ENCODE results near the gene KIAA1614. TPM values are rescaled to one million over a fixed set of nuclear protein-coding genes. Genes with fewer than 3 reads are reported as not detected.
A peak's percentile ranks its signal among the peaks of the same experiment; 100 is the strongest.

The KIAA1614 gene
- total RNA-seq, 6 experiments from 2014 or later, result 2.9 to 4.7 (median 3.9) TPM

DNA sequence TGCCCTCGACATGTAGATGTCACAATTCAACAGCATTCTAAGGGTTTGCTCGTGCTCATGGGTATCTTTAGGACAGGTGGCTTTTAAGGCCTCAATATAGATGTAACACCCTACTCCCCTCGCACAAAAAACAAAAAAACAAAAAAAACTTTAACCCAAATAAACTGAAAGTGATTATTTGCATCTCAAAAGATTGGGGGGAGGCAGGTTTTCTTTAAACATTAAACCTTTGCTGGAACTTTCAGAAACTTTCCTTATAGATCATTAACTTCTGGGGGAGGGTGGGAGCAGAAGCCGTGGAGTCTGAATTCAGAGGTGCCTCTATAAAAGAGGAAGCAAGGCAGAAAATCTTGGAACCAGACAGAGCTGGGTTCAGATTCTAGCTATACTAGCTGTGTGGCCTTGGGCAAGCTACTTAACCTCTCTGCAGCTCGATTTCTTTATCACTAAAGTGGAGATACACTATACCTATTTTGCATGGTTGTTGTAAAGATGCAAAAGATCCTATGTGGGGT, 3.2 kb upstream of the KIAA1614 start:
- H3K9me3 Mint-ChIP-seq, result no peaks in the 10 kb centered on the region
- H3K27ac Mint-ChIP-seq, result no peak overlapping the region
- peaks cover 21% of the 10 kb centered on the region for H3K4me1 Mint-ChIP-seq (ENCODE audit: low read depth)
- no peaks in the 10 kb centered on the region for H3K36me3 Mint-ChIP-seq (ENCODE audit: low read depth)
- peaks cover 5% of the 10 kb centered on the region for H3K27me3 Mint-ChIP-seq (ENCODE audit: insufficient read depth)
- H3K4me3 Mint-ChIP-seq, result no peak overlapping the region
- no peak for DNase-seq
- TF ChIP-seq, protein P1, sequence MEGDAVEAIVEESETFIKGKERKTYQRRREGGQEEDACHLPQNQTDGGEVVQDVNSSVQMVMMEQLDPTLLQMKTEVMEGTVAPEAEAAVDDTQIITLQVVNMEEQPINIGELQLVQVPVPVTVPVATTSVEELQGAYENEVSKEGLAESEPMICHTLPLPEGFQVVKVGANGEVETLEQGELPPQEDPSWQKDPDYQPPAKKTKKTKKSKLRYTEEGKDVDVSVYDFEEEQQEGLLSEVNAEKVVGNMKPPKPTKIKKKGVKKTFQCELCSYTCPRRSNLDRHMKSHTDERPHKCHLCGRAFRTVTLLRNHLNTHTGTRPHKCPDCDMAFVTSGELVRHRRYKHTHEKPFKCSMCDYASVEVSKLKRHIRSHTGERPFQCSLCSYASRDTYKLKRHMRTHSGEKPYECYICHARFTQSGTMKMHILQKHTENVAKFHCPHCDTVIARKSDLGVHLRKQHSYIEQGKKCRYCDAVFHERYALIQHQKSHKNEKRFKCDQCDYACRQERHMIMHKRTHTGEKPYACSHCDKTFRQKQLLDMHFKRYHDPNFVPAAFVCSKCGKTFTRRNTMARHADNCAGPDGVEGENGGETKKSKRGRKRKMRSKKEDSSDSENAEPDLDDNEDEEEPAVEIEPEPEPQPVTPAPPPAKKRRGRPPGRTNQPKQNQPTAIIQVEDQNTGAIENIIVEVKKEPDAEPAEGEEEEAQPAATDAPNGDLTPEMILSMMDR (IDR thresholded peaks at IDR 0.05), result no peak

DNA sequence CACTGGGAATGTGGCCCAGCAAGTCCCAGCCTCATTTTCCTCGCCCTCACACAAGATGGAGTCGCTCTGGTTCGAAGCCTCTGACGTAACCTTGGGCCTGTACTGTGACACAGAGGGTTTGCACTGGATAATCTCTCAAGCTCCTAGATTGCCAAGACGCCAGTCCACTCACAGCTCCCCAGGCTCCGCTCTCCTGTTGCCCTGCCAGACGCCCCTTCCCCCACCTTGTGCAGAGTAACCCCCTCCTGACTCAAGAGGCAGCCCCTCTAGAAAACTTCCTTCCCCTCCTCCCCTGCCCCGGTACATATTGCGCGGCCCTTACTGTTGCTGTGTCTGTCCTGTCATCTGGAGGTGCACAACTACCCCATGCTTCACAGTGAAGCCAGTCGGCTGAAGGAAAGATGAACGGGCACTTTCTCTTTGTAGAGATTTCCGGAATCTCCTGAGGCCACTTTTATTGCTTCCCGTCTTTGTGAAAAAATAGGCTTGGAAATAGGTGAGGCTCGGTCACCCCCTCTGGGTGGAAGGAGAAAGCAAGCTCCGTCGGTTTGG, 981 bp upstream of the KIAA1614 start:
- TF ChIP-seq, protein P1 (IDR thresholded peaks at IDR 0.05), result no peak
- Mint-ChIP-seq H3K4me1 (ENCODE audit: low read depth) (peaks cover 21% of the 10 kb centered on the region), H3K27ac (peak overlapping the region; percentile 90), H3K4me3 (peak overlapping the region; percentile 86), H3K9me3 (no peaks in the 10 kb centered on the region), H3K36me3 (ENCODE audit: low read depth) (no peaks in the 10 kb centered on the region), H3K27me3 (ENCODE audit: insufficient read depth) (peaks cover 5% of the 10 kb centered on the region)
- no peak for DNase-seq

DNA sequence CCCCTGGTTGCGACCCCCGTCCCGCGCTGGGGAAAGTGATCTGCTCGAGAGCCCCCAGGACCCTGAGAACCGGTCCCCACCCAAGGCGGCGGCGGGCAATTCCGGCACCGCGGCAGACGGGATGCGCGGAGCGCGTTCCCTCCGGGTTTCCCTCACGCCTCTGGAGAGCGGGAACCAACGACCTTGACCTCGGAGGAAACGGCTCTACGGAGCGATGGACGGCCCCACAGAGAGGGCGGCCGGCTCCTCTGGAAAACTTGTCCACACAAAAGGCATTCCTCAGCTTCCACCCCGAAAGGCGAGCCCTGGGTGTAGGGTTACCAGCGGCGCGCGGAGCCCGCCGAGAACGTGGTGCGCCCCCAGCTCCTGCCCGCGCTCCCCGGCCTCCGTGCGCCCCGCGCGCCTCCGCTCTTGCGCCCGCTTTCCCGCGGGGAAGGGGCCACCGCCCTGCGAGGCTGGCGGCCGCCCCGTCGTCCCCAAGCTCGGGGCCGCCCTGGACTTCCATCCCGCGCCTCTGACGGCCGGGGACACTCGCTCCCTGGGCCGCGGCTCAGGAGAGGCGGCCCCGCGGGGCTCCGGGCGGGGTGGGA, 391 bp upstream of the KIAA1614 start:
- H3K9me3 Mint-ChIP-seq, result no peaks in the 10 kb centered on the region
- H3K36me3 Mint-ChIP-seq (ENCODE audit: low read depth), result no peaks in the 10 kb centered on the region
- peak overlapping the region; percentile 86 for H3K4me3 Mint-ChIP-seq
- H3K4me1 Mint-ChIP-seq (ENCODE audit: low read depth), result peaks cover 21% of the 10 kb centered on the region
- peak; percentile 23 for DNase-seq
- TF ChIP-seq, protein P1 (IDR thresholded peaks at IDR 0.05), result no peak; the same call in 1 of the 2 replicates
- peaks cover 5% of the 10 kb centered on the region for H3K27me3 Mint-ChIP-seq (ENCODE audit: insufficient read depth)
- peak overlapping the region; percentile 90 for H3K27ac Mint-ChIP-seq

DNA sequence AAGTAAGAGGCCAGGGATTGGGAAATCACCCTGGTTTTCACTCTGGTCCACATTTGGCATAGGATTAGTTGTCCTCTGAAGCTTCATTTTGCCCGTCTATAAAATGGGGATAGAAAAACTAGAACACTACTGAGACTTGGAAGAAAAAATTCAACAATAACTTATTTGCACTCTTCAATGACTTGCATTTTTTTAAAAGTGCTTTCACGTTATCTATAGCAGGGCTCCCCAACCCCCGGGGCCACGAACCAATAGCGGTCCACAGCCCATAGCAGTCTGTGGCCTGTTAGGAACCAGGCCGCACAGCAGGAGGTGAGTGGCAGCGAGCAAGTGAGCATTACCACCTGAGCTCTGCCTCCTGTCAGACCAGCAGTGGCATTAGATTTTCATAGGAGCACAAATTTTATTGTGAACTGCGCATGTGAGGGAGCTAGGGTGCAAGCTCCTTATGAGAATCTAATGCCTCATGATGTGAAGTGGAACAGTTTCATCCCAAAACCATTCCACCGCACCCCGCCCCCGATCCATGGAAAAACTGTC, 2.8 kb downstream of the KIAA1614 start:
- no peak for DNase-seq
- TF ChIP-seq, protein P1 (IDR thresholded peaks at IDR 0.05), result no peak
- no peak overlapping the region for H3K4me3 Mint-ChIP-seq
- H3K9me3 Mint-ChIP-seq, result no peaks in the 10 kb centered on the region
- no peaks in the 10 kb centered on the region for H3K36me3 Mint-ChIP-seq (ENCODE audit: low read depth)
- peaks cover 21% of the 10 kb centered on the region for H3K4me1 Mint-ChIP-seq (ENCODE audit: low read depth)
- H3K27me3 Mint-ChIP-seq (ENCODE audit: insufficient read depth), result peaks cover 4% of the 10 kb centered on the region
- H3K27ac Mint-ChIP-seq, result no peak overlapping the region

DNA sequence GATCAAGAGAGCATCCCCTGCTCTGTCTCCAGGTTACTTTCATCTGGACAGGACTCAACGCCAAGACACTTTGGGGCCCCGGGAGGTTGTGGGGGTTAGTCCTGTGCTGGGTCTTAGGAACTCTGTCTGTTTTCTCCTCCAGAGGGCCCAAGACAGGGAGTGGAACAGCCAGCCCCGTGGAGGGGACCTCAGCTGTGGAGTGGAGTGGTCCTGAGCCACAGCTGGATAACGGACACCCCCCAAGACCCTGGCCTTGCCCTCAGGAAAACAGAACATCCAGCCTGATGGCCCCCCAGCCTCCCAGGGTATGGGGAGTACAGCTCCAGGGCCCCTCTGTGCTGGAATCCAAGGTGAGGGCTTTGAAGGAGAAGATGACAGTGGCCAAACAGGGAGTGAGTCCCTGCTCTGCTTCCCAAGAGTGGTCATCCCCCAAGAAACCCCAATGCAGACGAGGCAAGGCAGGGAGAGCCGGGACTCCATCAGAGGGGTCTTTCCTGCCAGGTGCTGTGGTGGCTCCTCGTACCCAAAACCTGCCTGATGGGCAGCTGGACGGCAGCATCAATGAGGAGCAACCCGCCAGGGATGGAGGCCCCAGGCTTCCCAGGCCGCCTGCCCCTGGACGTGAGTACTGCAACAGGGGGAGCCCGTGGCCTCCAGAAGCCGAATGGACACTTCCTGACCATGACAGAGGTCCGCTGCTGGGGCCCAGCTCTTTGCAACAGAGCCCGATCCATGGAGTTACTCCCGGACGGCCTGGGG, 3.5 kb downstream of the KIAA1614 start:
- no peak overlapping the region for H3K4me3 Mint-ChIP-seq

More for the DNA sequence above, 3.5 kb downstream of the KIAA1614 start:
- H3K27me3 Mint-ChIP-seq (ENCODE audit: insufficient read depth), result peaks cover 4% of the 10 kb centered on the region
- TF ChIP-seq, protein P1 (IDR thresholded peaks at IDR 0.05), result no peak
- H3K4me1 Mint-ChIP-seq (ENCODE audit: low read depth), result peaks cover 19% of the 10 kb centered on the region
- H3K36me3 Mint-ChIP-seq (ENCODE audit: low read depth), result no peaks in the 10 kb centered on the region
- no peak overlapping the region for H3K27ac Mint-ChIP-seq
- H3K9me3 Mint-ChIP-seq, result no peaks in the 10 kb centered on the region
- no peak for DNase-seq
